22Rv1 (cell line): ENCODE measurements around the gene EFCAB5.

Experiments
- ZFX ChIP-seq: fragments of 450-650 bp; IDR thresholded peaks from 2 replicates; pipeline ENCODE4 v1.6.1; 2017; ENCODE audit warnings: antibody characterized with exemption, borderline replicate concordance
- TF ChIP-seq, protein P1 (sequence below): fragments of 450-650 bp; IDR thresholded peaks from 2 replicates; pipeline ENCODE4 v1.5.1; 2017; ENCODE audit warnings: mild to moderate bottlenecking

DNA sequence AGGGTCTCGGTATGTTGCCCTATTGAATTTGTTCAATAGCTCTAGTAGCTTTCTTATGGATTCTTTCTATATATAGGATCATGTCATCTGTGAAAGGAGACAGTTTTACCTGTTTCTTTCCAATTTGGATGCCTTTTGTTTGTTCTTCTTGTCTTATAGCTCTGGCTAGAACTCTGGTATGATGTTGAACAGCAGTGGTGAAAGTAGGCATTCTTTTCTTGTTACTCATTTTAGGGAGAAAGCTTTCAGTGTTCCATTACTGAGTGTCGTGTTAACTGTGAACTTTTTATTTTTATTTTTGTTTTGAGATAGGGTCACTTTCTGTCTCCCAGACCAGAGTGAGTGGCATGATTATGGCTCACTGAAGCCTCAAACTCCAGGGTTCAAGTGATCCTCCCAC is 21.2 kb downstream of the EFCAB5 start:
- TF ChIP-seq, protein P1, sequence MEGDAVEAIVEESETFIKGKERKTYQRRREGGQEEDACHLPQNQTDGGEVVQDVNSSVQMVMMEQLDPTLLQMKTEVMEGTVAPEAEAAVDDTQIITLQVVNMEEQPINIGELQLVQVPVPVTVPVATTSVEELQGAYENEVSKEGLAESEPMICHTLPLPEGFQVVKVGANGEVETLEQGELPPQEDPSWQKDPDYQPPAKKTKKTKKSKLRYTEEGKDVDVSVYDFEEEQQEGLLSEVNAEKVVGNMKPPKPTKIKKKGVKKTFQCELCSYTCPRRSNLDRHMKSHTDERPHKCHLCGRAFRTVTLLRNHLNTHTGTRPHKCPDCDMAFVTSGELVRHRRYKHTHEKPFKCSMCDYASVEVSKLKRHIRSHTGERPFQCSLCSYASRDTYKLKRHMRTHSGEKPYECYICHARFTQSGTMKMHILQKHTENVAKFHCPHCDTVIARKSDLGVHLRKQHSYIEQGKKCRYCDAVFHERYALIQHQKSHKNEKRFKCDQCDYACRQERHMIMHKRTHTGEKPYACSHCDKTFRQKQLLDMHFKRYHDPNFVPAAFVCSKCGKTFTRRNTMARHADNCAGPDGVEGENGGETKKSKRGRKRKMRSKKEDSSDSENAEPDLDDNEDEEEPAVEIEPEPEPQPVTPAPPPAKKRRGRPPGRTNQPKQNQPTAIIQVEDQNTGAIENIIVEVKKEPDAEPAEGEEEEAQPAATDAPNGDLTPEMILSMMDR, result no peak
- TF ChIP-seq ZFX, result no peak
